CD4-positive, alpha-beta memory T cell (primary cell): ENCODE data around the gene CCDC185. TPM values are rescaled to one million over a fixed set of nuclear protein-coding genes. Genes with fewer than 3 reads are reported as not detected.
A peak's percentile ranks its signal among the peaks of the same experiment; 100 is the strongest.

ENCODE experiments used
- CTCF ChIA-PET: fragments of 350-600 bp; sonication (Branson Sonifier 250); formaldehyde crosslinking; loops from one replicate; lab custom pipeline; 2021; ENCODE audit warnings: inconsistent platforms; ENCODE audit not compliant: partially characterized antibody; lab: Charles Lee
- POLR2A ChIA-PET: fragments of 350-600 bp; sonication (Branson Sonifier 250); formaldehyde crosslinking; loops from one replicate; lab custom pipeline; 2021; ENCODE audit not compliant: partially characterized antibody; lab: Charles Lee
- DNase-seq, 5 donors: peaks; one replicate each; pipeline versions ENCODE4 v3.0.0 to v3.0.0-alpha.2; 2020 to 2022; ENCODE audit warnings: mixed read lengths in 1 of 5
- H3K27ac ChIP-seq: one replicate; pipeline ENCODE4 v1.7.0; 2013; ENCODE audit warnings: low read depth, low read length
- H3K27me3 ChIP-seq: 2 replicates; pipeline ENCODE4 v1.7.0; 2013; ENCODE audit warnings: mild to moderate bottlenecking, low read length, moderate library complexity; ENCODE audit not compliant: insufficient read depth
- H3K36me3 ChIP-seq: 2 replicates; pipeline ENCODE4 v1.7.0; 2013; ENCODE audit warnings: mild to moderate bottlenecking, low read length, moderate library complexity; ENCODE audit not compliant: insufficient read depth
- H3K4me1 ChIP-seq: 2 replicates; pipeline ENCODE4 v1.7.0; 2013; ENCODE audit warnings: mild to moderate bottlenecking, low read length, moderate library complexity; ENCODE audit not compliant: insufficient read depth
- H3K4me3 ChIP-seq, 2 donors: one replicate each; pipeline ENCODE4 v1.7.0; 2013; ENCODE audit warnings: low read length in 2 of 2, mild to moderate bottlenecking in 1 of 2
- H3K9me3 ChIP-seq, 2 donors: one replicate each; pipeline ENCODE4 v1.7.0; 2013; ENCODE audit warnings: low read length in 2 of 2, control low read depth in 1 of 2; ENCODE audit not compliant: control insufficient read depth in 1 of 2
- H3K27ac Mint-ChIP-seq, 7 donors: one replicate each; pipeline ENCODE4 v1.8.0; 2020 to 2021; ENCODE audit warnings: mixed read lengths in 7 of 7, mild to moderate bottlenecking in 6 of 7, inconsistent platforms in 3 of 7, moderate library complexity in 3 of 7
- H3K27me3 Mint-ChIP-seq, 2 donors: one replicate each; pipeline ENCODE4 v1.8.0; 2020 to 2021; ENCODE audit warnings: mixed read lengths in 2 of 2
- H3K36me3 Mint-ChIP-seq, 2 donors: one replicate each; pipeline ENCODE4 v1.8.0; 2020 to 2021; ENCODE audit warnings: mixed read lengths in 2 of 2, inconsistent platforms in 1 of 2, mild to moderate bottlenecking in 1 of 2
- H3K4me1 Mint-ChIP-seq, 4 donors: one replicate each; pipeline ENCODE4 v1.8.0; 2020 to 2021; ENCODE audit warnings: mixed read lengths in 4 of 4, mild to moderate bottlenecking in 1 of 4
- H3K4me3 Mint-ChIP-seq, 8 donors: one replicate each; pipeline ENCODE4 v1.8.0; 2020 to 2021; ENCODE audit warnings: mixed read lengths in 8 of 8, mild to moderate bottlenecking in 7 of 8, moderate library complexity in 6 of 8, inconsistent platforms in 3 of 8
- H3K9me3 Mint-ChIP-seq, 8 donors: one replicate each; pipeline ENCODE4 v1.8.0; 2020 to 2021; ENCODE audit warnings: mixed read lengths in 8 of 8, mild to moderate bottlenecking in 5 of 8, inconsistent platforms in 3 of 8, moderate library complexity in 1 of 8
- intact Hi-C: fragments of 100-400 bp; cut with micrococcal nuclease; formaldehyde crosslinking; loops from one replicate; pipeline ENCODE4 v1.15.1; 2023
- polyA plus RNA-seq, 2 donors: library from polyadenylated mRNA; unstranded; fragments of 300-500 nt; fragmentation: Illumina TruSeq; gene quantifications; one replicate each; pipeline ENCODE4 v1.2.3, GENCODE V29; 2021
- total RNA-seq, 2 experiments: library from RNA; stranded (reverse); gene quantifications; one replicate each; pipeline ENCODE4 v1.2.3, GENCODE V29; 2021

CCDC185 gene
- total and polyA plus RNA-seq, 4 experiments from 2014 or later: not detected

DNA sequence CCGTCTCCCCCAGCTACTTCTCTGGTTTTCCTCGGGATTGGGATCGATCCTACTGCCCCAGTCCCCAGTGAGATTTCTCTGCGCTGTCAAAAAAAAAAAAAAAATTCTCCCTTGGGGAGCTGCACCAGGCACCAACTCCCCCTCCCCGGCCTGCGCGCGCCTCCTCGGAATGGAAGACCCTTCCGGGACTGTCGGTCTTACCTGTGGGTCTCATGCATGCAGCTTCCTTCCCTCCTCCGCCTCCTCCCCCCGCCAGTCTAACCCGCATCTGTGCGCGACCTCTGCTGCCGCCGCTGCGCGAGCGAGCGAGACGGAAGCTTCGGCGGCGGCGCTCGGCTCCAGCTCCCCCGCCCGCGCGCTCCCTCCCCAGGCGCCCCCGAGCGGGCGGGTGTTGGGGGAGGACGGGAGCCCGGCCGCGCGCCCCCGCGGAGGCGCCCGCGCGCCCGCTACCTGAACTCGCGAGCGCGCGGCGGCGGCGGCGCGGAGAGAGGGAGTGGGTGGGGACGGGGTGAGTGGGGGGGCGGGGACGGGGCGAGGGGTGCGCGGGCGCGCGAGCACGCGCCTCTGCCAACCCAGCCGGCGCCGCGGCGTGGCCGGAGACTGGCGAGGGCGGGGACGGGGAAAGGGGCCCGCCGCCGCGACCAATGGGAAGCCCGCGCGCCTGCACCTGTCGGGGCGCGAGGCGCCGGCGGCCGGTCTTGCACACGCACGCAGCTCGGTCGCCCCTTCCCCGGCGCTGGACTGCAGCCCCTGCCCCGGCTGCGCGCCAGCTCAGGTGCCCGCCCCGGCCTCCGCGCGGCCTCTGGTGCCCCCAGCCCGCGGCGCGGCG is 29.1 kb upstream of the CCDC185 start, which contains the start of gene SUSD4:
Gene SUSD4 (minus strand): TSS at position 321 of the 829 bp plus-strand sequence. CDS start 751 bp downstream, outside the sequence.
- intact Hi-C loops: loop anchor here (5.0 kb wide), 4 partner anchors 117 to 232 kb away; no protein-coding TSS in a partner anchor
- Mint-ChIP-seq H3K4me1 (peaks cover 12 to 32% (median 18%) of the 10 kb centered on the region in 4 donors), H3K27ac (peak within 1 kb of the TSS in 6 of 7 donors; percentile 57 to 87 (median 82)), H3K4me3 (peak within 1 kb of the TSS; percentile 89 to 94 (median 92)), H3K9me3 (peaks cover 0 to 5% (median 0%) of the 10 kb centered on the region in 8 donors), H3K27me3 (peaks cover 0 to 4% of the 10 kb centered on the region in 2 donors), H3K36me3 (no peaks in the 10 kb centered on the region)
- peak within 1 kb of the TSS; percentile 33 to 59 for H3K4me3 ChIP-seq
- ChIA-PET POLR2A (interaction anchor here (0.6 to 2.6 kb wide), 11 partner anchors 9 to 709 kb away, joined by 3 to 11 read pairs (median 4); partner anchors contain the start of genes TLR5 and TP53BP2), CTCF (interaction anchor here (0.8 to 3.4 kb wide), 8 partner anchors 15 to 274 kb away, joined by 3 to 21 read pairs (median 3); partner anchors contain the start of gene TLR5)
- no peaks in the 10 kb centered on the region for H3K9me3 ChIP-seq
- H3K36me3 ChIP-seq: no peaks in the 10 kb centered on the region
- H3K27me3 ChIP-seq: no peaks in the 10 kb centered on the region
- no peak within 1 kb of the TSS for H3K27ac ChIP-seq
- peaks cover 19% of the 10 kb centered on the region for H3K4me1 ChIP-seq
- peak; percentile 71 to 82 (median 78) for DNase-seq

DNA sequence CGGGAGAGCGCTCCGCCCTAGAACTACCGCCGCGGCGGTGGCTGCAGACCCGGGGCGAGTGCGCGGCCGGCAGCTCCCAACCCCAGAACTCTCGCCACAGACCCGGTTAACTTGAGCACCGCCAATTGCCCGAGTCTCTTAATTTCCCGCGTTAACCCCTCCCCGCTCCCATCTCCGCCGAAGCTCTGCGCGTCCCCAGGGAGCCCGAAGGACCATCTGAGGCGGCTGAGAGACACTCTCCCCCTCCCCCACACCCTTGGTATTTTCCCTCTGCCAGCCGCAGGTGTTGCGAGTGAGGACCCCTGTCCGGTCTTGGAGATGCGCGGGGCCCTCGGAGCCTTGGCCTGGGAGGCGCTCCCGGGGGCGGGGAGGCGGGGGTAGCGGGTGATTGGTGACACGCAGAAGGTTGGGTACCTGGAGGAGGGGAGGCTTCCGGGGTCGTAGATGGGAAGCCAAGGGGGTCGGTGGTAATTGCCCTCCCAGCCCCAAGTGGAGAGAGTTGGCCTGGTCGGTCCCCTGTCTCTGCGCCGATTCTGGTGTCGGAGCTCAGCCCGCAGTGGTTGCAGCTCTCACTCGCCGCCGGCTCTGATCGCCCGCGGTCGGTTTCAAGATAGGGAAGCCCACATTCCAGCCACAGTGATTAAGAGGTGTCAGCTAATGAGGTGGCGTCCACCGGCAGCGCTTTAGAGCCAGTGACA is 28.4 kb upstream of the CCDC185 start:
- H3K36me3 ChIP-seq: no peaks in the 10 kb centered on the region
- ChIA-PET CTCF (interaction anchor here (1.2 to 3.4 kb wide), 4 partner anchors 62 to 231 kb away, joined by 3 to 21 read pairs (median 5); no protein-coding TSS in a partner anchor), POLR2A (interaction anchor here (1.1 to 2.6 kb wide), 4 partner anchors 10 to 481 kb away, joined by 3 to 11 read pairs (median 4); partner anchors contain the start of genes TLR5 and TP53BP2)
- DNase-seq: peak in 4 of 5 donors; percentile 7 to 38 (median 16)
- H3K9me3 ChIP-seq: no peaks in the 10 kb centered on the region
- peak overlapping the region in 3 of 7 donors; percentile 36 to 66 (median 62) for H3K27ac Mint-ChIP-seq
- peaks cover 19% of the 10 kb centered on the region for H3K4me1 ChIP-seq
- no peaks in the 10 kb centered on the region for H3K27me3 ChIP-seq
- H3K27me3 Mint-ChIP-seq: peaks cover 0 to 4% of the 10 kb centered on the region in 2 donors
- H3K4me3 ChIP-seq: peak overlapping the region in 1 of 2 donors; percentile 58
- no peak overlapping the region for H3K27ac ChIP-seq
- H3K4me3 Mint-ChIP-seq: peak overlapping the region; percentile 77 to 85 (median 82)
- H3K9me3 Mint-ChIP-seq: peaks cover 0 to 5% (median 0%) of the 10 kb centered on the region in 8 donors
- intact Hi-C loops: loop anchor here (5.0 kb wide), 4 partner anchors 118 to 233 kb away; no protein-coding TSS in a partner anchor
- H3K4me1 Mint-ChIP-seq: peaks cover 12 to 32% (median 18%) of the 10 kb centered on the region in 4 donors
- no peaks in the 10 kb centered on the region for H3K36me3 Mint-ChIP-seq

GRCh38 chr1:223374064-223374610 is 19.1 kb upstream of the CCDC185 start:
- CTCF ChIA-PET: no interaction called here
- H3K4me3 ChIP-seq: no peak overlapping the region
- H3K27ac ChIP-seq: no peak overlapping the region
- DNase-seq: no peak
- Mint-ChIP-seq H3K4me3 (no peak overlapping the region), H3K36me3 (no peaks in the 10 kb centered on the region), H3K9me3 (peaks cover 0 to 16% (median 13%) of the 10 kb centered on the region in 8 donors), H3K27me3 (peaks cover 14 to 15% of the 10 kb centered on the region in 2 donors), H3K27ac (no peak overlapping the region), H3K4me1 (peaks cover 0 to 2% (median 0%) of the 10 kb centered on the region in 4 donors)
- H3K27me3 ChIP-seq: no peaks in the 10 kb centered on the region
- H3K36me3 ChIP-seq: no peaks in the 10 kb centered on the region
- H3K9me3 ChIP-seq: no peaks in the 10 kb centered on the region
- no peaks in the 10 kb centered on the region for H3K4me1 ChIP-seq
- POLR2A ChIA-PET: no interaction called here
- intact Hi-C loops: no loop called here

- CTCF ChIA-PET: interaction anchor here (0.6 to 1.3 kb wide), 2 partner anchors 15 to 153 kb away, joined by 3 read pairs; no protein-coding TSS in a partner anchor
Measured at GRCh38 chr1:223378754-223379153, 14.5 kb upstream of the CCDC185 start.

DNA sequence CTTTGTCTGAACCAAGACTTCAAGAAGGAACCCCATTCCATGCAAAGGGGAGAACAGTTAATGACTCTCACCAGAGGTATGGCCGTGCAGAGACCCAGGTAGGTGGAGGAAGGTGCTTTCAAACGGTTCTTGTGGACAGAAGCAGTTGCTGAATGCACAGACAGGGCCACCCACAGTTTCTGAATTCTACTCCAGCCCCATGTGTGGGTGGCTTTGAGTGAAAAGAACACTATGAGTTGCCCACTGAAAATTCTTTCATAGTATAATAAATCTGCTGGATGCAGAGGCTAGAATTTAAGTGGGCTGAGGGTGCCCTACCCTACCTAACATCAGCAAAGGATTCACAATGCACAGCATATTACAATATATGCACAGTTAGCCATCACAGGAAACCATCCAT is 7.2 kb upstream of the CCDC185 start:
- Histone ChIP-seq H3K4me3 (no peak overlapping the region), H3K4me1 (no peaks in the 10 kb centered on the region), H3K27me3 (no peaks in the 10 kb centered on the region), H3K36me3 (no peaks in the 10 kb centered on the region), H3K9me3 (no peaks in the 10 kb centered on the region), H3K27ac (no peak overlapping the region)
- CTCF ChIA-PET: no interaction called here
- POLR2A ChIA-PET: no interaction called here
- no peak overlapping the region for H3K27ac Mint-ChIP-seq
- no peak overlapping the region for H3K4me3 Mint-ChIP-seq
- H3K4me1 Mint-ChIP-seq: no peaks in the 10 kb centered on the region
- no peaks in the 10 kb centered on the region for H3K9me3 Mint-ChIP-seq
- H3K36me3 Mint-ChIP-seq: no peaks in the 10 kb centered on the region
- peaks cover 8 to 12% of the 10 kb centered on the region in 2 donors for H3K27me3 Mint-ChIP-seq
- DNase-seq: no peak
- intact Hi-C loops: no loop called here

More at GRCh38 chr1:223378754-223379153, 14.5 kb upstream of the CCDC185 start:
- Histone ChIP-seq H3K4me3 (no peak overlapping the region), H3K36me3 (no peaks in the 10 kb centered on the region), H3K27ac (no peak overlapping the region), H3K9me3 (no peaks in the 10 kb centered on the region), H3K27me3 (no peaks in the 10 kb centered on the region), H3K4me1 (no peaks in the 10 kb centered on the region)
- Mint-ChIP-seq H3K27ac (no peak overlapping the region), H3K9me3 (peaks cover 0 to 14% (median 12%) of the 10 kb centered on the region in 8 donors), H3K27me3 (peaks cover 13 to 14% of the 10 kb centered on the region in 2 donors), H3K4me3 (no peak overlapping the region), H3K36me3 (no peaks in the 10 kb centered on the region), H3K4me1 (no peaks in the 10 kb centered on the region)
- no peak for DNase-seq
- POLR2A ChIA-PET: no interaction called here
- intact Hi-C loops: no loop called here

DNA sequence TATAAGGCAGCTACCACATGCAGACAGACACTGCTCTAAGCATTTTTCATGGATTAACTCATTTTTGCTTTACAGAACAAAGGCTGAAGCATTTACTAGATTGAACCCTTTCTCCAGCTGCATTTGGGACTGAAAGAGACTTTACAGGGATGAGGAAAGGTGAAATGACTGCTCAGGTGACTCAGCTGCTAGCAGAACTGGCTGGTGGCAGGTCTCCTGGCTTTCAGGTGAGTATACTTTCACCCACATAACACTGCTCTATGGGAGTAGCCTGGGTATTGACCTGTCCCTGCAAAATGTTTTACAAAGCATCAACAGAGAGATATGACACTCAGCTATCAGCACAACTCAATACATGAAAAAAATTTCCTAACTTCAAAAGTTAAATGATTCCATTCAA is 2.6 kb upstream of the CCDC185 start:
- no peaks in the 10 kb centered on the region for H3K9me3 ChIP-seq
- Mint-ChIP-seq H3K4me1 (peaks cover 0 to 7% (median 0%) of the 10 kb centered on the region in 4 donors), H3K27ac (no peak overlapping the region), H3K9me3 (peaks cover 0 to 12% (median 3%) of the 10 kb centered on the region in 8 donors), H3K4me3 (no peak overlapping the region), H3K36me3 (peaks cover 0 to 3% of the 10 kb centered on the region in 2 donors), H3K27me3 (peaks cover 20 to 26% of the 10 kb centered on the region in 2 donors)
- intact Hi-C loops: no loop called here
- no peak overlapping the region for H3K27ac ChIP-seq
- H3K36me3 ChIP-seq: no peaks in the 10 kb centered on the region
- no peaks in the 10 kb centered on the region for H3K4me1 ChIP-seq
- no peaks in the 10 kb centered on the region for H3K27me3 ChIP-seq
- no peak overlapping the region for H3K4me3 ChIP-seq
- POLR2A ChIA-PET: no interaction called here
- DNase-seq: no peak
- CTCF ChIA-PET: no interaction called here
